ENCODE measurements around the gene RTN4RL1. TPM values are rescaled to one million over a fixed set of nuclear protein-coding genes. Genes with fewer than 3 reads are reported as not detected.
A peak's percentile ranks its signal among the peaks of the same experiment; 100 is the strongest.

RTN4RL1 gene
- total and polyA plus RNA-seq, 2 experiments from 2014 or later = 32.2 to 45.4 TPM

DNA sequence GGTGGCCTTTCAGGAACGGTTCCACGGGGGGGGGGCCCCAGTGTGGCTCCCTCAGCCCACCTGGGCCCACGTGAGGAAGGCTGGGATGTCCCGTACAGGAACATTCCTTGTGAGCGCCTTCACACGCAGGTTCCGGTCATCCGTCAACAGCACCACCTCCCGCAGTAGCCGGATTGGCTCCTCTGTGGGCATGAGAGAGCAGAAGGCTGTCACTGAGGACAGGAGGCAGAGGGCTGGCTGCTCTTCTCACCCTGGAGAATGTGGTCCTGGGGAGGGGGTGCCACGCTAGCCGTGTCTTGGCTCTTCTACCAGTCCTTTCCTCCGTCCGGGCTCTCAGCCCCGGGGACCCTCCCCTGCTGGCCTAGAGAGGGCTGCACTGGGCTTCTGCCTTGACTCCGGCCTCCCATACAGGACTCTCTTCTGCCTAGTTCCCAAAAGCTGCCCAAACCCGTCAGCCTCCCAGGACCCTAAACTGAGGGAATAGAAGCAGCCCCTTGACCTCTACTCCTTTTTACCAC is 36.4 kb upstream of the RTN4RL1 start:
- no peak overlapping the region for H3K4me3 ChIP-seq
- H3K27me3 ChIP-seq = peaks cover 55% of the 10 kb centered on the region
- H3K27ac ChIP-seq = no peak overlapping the region
- no peaks in the 10 kb centered on the region for H3K9me3 ChIP-seq (ENCODE audit: low read depth)
- DNase-seq (ENCODE audit: low read depth in 1 of 2, low spot score in 1 of 2) = peak in 1 of 2 donors; percentile 34
- TF ChIP-seq, protein P1, sequence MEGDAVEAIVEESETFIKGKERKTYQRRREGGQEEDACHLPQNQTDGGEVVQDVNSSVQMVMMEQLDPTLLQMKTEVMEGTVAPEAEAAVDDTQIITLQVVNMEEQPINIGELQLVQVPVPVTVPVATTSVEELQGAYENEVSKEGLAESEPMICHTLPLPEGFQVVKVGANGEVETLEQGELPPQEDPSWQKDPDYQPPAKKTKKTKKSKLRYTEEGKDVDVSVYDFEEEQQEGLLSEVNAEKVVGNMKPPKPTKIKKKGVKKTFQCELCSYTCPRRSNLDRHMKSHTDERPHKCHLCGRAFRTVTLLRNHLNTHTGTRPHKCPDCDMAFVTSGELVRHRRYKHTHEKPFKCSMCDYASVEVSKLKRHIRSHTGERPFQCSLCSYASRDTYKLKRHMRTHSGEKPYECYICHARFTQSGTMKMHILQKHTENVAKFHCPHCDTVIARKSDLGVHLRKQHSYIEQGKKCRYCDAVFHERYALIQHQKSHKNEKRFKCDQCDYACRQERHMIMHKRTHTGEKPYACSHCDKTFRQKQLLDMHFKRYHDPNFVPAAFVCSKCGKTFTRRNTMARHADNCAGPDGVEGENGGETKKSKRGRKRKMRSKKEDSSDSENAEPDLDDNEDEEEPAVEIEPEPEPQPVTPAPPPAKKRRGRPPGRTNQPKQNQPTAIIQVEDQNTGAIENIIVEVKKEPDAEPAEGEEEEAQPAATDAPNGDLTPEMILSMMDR (IDR thresholded peaks at IDR 0.05; ENCODE audit: low read depth, low read length) = no peak
- H3K4me1 ChIP-seq (ENCODE audit: low read depth) = peaks cover 22% of the 10 kb centered on the region
- peaks cover 6% of the 10 kb centered on the region for H3K36me3 ChIP-seq

DNA sequence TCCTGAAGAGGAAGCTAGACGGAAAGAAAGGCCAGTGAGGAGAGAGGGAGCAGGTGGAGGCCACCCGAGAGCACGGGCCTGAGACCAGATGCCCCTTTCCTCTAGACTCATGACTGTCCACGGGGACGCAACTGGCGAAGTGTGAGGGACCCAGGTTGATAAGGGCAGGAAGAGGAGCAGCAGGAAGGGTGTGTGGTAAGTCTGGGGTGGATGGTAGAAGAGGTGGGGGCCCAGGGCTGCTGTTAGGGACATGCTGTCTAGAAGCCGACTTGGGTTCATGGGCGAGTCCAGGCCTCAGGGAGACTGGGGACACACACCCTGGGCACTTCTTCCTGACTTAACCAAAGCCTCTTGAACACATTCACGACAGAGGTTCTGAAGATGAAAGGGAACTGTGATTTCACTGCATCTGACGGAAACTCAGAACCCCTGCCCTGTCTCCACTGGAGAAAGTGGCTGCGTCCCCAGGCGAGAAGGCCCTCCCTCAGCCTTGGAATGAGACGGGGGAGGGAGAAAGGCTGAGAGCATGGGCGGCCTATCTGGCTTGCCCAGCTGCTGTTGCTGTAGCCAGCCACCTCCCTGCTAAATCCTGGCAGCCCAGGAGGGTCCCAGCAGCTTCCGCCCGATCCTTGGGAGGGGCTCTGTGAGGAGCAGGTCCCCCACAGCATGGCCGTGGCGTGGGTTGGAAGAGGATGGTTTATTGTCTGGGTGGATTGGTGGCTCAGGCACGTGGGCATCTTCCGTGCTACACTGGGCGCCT is 35.7 kb upstream of the RTN4RL1 start:
- no peak overlapping the region for H3K4me3 ChIP-seq
- peaks cover 62% of the 10 kb centered on the region for H3K27me3 ChIP-seq
- H3K4me1 ChIP-seq (ENCODE audit: low read depth) = peaks cover 25% of the 10 kb centered on the region
- no peak overlapping the region for H3K27ac ChIP-seq
- TF ChIP-seq, protein P1 (IDR thresholded peaks at IDR 0.05; ENCODE audit: low read depth, low read length) = no peak
- no peaks in the 10 kb centered on the region for H3K9me3 ChIP-seq (ENCODE audit: low read depth)
- H3K36me3 ChIP-seq = peaks cover 6% of the 10 kb centered on the region
- DNase-seq (ENCODE audit: low read depth in 1 of 2, low spot score in 1 of 2) = peak in 1 of 2 donors; percentile 58

DNA sequence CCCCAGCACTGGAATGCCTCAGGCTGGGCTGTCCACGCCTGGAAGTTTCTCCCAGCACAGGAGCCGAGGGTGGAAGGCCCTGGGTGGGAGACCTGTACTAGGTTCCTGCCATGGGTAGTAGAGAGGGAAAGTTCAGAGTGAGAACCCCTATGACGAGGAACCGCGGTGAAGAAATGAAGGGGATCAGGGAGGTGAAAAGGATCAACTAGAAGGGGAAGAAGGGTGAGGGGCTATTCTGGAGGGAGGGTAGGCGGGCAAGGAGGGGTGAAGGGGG is 35.2 kb upstream of the RTN4RL1 start:
- peaks cover 67% of the 10 kb centered on the region for H3K27me3 ChIP-seq

DNA sequence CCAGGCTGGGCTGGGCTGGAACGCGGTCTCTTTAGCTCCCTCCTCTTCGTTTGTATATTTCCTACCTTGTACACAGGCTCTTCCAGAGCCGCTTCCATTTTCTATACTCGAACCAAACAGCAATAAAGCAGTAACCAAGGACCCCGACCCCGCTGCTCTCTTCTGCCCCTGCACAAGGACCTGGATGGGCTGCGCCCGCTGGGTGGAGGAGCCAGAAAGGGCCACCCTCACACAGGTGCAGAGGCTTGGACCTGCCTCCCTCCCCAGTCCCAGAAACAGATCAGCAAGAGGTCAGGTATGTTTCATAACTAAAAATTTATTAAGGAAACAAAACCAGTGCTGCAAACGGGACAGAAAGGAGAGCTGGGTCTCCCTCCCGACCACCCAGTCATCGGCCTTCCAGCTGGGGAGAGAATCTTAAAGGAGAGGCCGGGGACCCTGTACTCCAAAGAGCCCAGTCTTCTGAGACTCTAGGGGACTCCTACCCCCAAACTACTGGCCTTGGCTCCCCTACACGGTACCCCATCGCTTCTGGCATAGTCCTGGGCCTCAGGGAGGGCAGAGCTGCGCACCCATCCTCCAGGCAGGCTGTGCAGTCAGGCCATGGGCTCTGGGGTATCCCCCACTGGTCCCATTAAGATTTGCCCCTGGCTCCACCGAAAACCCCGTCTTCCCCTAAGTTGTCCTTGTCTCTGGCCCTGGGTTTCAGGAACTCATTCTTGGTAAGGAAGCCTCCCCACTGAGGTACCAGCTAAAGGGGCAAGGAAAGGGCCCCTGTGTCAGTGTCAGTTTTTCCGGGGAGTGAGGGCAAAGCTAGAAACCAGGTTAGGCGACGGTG is 34.6 kb upstream of the RTN4RL1 start:
- Histone ChIP-seq H3K4me3 (no peak overlapping the region), H3K36me3 (peaks cover under 1% of the 10 kb centered on the region), H3K27me3 (peaks cover 73% of the 10 kb centered on the region), H3K9me3 (ENCODE audit: low read depth) (no peaks in the 10 kb centered on the region), H3K27ac (no peak overlapping the region), H3K4me1 (ENCODE audit: low read depth) (peaks cover 25% of the 10 kb centered on the region)
- no peak for DNase-seq (ENCODE audit: low read depth in 1 of 2, low spot score in 1 of 2)
- TF ChIP-seq, protein P1 (IDR thresholded peaks at IDR 0.05; ENCODE audit: low read depth, low read length) = no peak

More for the DNA sequence above, 35.2 kb upstream of the RTN4RL1 start:
- TF ChIP-seq, protein P1 (IDR thresholded peaks at IDR 0.05; ENCODE audit: low read depth, low read length) = no peak
- H3K27ac ChIP-seq = no peak overlapping the region
- H3K4me1 ChIP-seq (ENCODE audit: low read depth) = peaks cover 25% of the 10 kb centered on the region
- no peaks in the 10 kb centered on the region for H3K9me3 ChIP-seq (ENCODE audit: low read depth)
- peaks cover 6% of the 10 kb centered on the region for H3K36me3 ChIP-seq
- no peak overlapping the region for H3K4me3 ChIP-seq
- no peak for DNase-seq (ENCODE audit: low read depth in 1 of 2, low spot score in 1 of 2)

DNA sequence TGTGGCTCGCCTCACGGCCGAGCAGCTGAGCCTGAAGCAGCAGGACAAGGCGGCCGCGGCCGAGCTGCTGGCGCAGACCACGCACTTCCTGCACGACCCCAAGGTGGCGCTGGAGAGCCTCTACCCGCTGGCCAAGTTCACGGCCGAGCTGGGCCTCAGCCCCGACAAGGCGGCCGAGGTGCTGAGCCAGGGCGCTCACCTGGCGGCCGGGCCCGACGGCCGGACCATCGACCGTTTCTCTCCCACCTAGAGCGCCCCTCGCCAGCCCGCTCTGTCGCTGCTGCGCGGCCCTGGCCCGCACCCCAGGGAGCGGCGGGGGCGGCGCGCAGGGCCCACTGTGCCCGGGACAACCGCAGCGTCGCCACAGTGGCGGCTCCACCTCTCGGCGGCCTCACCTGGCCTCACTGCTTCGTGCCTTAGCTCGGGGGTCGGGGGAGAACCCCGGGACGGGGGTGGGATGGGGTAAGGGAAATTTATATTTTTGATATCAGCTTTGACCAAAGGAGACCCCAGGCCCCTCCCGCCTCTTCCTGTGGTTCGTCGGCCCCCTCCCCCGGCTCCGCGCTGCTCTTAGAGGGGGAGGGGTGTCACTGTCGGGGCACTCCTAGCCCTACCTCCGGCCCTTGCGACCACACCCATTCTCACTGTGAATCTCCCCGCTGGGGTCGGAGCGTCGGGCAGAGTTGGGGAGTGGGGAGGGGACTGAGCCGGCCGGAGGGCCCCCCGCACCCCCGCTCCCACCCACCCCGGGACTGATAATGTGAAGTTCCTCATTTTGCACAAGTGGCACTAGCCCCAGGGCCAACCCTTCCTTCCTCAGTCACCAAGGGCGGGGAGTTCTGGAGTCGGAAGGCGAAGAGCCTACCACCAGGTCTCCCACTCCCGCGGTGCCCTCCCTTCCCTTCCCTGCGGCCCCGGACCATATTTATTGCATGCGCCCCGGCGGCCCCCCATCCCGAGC is 33.7 kb upstream of the RTN4RL1 start:
- peak; percentile 55 to 93 for DNase-seq (ENCODE audit: low read depth in 1 of 2, low spot score in 1 of 2)
- H3K27me3 ChIP-seq = peaks cover 82% of the 10 kb centered on the region
- H3K27ac ChIP-seq = no peak overlapping the region
- no peaks in the 10 kb centered on the region for H3K36me3 ChIP-seq
- no peak overlapping the region for H3K4me3 ChIP-seq
- TF ChIP-seq, protein P1 (IDR thresholded peaks at IDR 0.05; ENCODE audit: low read depth, low read length) = peak; percentile 68
- H3K9me3 ChIP-seq (ENCODE audit: low read depth) = no peaks in the 10 kb centered on the region
- peaks cover 20% of the 10 kb centered on the region for H3K4me1 ChIP-seq (ENCODE audit: low read depth)
